HUDEP-2 (cell line): ENCODE data around the gene AUTS2.

Experiments used
- DNase-seq, 76 experiments: peaks; one replicate each; lab custom pipeline; 2025; ENCODE audit not compliant: unreplicated experiment in 76 of 76; lab: John Stamatoyannopoulos, UW

Gene AUTS2

DNA sequence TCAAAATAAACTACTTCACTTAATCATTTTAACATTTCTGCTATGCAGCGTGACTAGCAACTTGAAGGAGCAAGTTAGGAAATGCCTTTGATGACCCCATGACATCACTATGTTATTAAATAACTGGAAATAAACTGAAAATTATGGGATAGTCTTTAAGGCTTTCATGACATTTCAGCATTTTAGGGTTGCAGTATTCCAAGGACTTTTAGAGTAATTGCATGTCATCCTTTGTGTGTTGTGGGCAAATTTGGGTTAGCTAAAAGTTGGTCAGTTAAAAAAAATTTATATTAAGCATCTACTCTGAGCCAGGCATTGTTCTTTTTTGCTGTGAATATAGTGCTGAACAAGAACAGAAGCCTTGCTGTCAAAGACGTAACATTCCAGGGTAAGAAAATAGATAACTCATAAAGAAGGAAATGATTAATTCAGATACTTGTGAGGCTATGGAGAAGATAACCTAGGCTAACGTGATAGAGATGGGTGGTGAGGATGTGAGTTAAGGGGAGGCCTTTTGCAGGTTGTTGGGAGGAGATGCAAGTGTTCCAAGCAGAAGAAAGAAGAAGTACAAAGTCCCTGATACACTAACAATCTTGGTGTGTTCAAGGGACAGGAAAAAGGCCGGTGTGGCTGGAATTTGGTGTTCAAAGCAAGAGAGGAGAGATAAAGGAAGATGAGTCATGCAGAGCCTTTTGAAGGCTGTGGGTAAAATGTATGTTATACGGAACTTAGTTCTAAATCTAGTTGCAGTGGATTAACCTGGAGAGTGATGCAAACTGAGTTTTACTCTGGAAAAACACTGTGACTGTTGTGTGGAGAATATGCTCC is 610.2 kb downstream of the AUTS2 start:
- peak in 1 of 76 experiments; percentile 5 for DNase-seq

- DNase-seq: no peak
Observed at GRCh38 chr7:70210200-70210935, 612.1 kb downstream of the AUTS2 start.

DNA sequence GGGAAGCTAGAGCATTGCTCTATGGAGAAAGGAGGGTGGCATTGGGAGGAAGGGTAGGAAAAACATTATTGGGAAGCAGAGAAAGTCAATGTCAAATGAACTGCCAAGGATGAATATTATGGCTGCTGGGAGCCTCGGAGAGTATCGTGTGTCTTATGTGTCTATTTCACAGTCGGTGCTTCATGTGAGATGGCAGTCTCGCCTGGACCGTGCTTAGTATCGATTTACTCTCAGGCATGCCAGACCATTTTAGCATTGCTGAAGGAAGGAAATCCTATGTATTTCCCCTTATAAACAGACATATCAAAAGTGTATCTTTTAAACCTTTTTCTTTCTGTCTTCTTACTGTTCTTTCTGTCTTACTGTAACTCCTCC is 612.6 kb downstream of the AUTS2 start:
- DNase-seq: no peak

DNA sequence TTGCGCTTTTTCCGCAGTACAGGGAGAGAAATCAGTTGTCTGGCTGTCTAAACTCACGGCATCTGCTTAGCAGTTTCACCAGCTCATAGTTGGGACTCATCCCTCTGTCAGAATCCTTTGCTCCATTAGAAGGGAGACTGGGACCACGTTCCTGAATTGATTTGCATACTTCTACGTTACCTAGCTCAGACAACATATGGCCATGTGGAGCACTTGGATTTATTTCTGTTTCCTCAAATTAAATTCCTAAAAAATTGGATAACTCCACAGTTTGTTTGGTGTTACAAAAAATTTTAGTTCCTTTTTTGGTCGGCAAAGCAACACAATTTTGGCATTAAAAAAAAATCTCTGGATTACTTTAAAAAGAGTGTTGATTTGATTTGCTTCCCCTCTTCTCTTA is 614.0 kb downstream of the AUTS2 start:
- no peak for DNase-seq

GRCh38 chr7:70214071-70214470 is 615.8 kb downstream of the AUTS2 start:
- no peak for DNase-seq

- no peak for DNase-seq
Observed at GRCh38 chr7:70215491-70215890, 617.2 kb downstream of the AUTS2 start.

DNA sequence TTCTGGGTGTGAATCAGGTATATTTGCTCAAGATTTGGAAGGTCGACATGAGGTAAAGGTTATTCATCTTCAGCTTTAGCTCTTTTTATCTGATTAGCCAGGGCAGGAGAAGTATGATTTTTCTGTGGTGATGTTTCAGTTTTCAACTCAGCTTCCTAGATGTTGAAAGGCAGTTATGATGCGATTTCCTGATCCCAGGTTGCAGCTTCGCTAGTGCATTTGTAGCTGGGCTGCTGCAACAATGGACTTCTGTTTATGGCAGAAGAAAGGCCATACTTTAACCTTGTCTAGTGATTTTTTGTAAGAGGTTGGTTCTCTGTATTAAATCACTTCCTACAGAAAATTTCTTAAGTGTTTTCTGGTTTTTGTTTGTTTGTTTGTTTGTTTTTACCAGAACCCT is 619.3 kb downstream of the AUTS2 start:
- no peak for DNase-seq

DNA sequence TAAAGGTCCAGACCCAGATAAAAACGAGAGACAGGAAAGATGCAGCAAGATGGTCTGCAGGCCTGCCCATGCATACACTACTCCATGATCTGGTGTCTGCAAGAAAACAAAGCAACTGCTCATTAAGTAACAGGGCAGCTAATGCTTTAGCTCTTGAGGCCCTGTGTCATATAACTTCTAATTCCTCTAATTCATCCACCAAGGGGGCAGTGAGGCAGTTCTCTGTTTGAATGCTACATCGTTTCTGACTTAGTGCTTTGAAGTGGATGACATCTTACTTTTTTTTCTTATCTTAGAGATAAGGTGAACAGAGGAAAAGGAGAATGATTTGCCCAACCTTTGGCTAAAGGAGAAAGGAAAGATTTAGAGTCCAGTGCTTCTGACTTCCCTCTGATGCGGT is 619.7 kb downstream of the AUTS2 start:
- no peak for DNase-seq

DNA sequence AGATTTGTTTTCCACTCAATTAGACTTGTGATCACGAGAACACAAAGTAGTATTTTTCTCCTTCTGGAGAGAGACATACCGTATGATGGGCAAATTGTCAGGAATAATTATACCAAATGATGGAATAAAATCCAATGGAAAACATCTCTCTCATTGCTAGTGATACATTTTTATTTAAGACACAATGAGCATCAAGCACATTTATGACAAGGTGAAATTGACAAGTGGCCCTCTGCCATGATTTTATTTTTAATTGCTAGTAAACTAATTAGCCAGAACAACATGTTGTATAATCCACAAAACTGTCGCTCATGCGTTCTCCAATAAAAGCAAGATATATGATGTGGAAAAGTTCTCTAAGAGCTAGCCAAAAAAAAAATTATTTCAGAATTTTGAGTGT is 620.8 kb downstream of the AUTS2 start:
- DNase-seq: no peak

DNA sequence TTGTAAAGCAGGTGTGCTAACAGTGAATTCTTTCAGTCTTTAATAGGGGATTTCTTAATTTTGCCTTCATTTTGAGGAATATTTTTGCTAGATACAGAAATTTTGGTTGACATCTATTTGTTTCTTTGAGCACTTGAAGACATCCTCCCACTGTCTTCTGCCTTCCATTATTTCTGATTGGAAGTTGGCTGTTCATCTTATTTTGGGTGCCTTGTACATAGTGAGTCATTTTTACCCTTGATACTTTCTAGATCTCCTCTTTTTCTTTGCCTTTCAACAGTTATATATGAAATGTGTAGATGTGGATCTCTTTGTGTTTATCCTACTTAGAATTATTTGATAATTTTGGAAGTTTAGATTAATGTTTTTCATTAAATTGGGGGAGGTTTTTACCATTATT is 631.0 kb downstream of the AUTS2 start:
- DNase-seq: no peak

GRCh38 chr7:70230761-70231160 is 632.5 kb downstream of the AUTS2 start:
- DNase-seq: no peak

DNA sequence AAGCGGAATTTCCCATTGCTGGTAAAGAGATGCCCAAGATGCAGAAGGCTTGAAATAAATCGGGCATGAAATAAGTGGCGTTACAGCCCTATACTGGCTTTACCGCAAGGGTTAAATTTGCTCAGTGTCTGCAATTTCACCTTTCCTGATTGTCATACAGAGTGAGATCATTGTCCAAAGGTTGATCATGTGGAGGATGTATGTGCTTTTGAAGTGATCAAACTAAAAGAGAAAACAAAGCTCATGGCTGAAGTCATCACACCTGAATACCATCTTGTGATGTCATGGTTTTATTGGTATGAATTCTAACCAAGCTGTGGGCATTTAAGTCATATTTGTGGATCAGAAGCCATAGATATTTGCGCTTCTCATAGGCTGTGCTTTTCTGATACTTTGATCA is 635.5 kb downstream of the AUTS2 start:
- DNase-seq: no peak

DNA sequence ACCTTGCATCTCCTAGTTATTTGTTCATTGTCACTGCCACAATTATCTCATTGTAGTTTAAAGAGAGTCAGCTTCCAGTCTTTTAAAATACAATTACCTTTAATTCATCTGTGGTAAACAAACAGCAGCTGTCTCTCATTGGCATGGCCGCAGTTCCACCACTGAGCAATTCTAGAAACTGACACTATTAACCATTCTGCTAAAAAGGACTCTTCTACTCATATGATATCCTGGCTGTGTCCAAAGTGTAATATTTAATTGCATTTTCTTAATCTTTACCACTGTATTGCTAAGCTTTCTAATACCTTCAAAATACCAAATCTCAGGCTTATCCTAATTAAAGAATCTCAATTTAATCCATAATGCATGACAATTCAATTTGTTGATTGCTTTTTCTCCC is 639.0 kb downstream of the AUTS2 start:
- no peak for DNase-seq

- DNase-seq: no peak
Observed at GRCh38 chr7:70237831-70238575, 639.7 kb downstream of the AUTS2 start.

GRCh38 chr7:70239918-70240317 is 641.6 kb downstream of the AUTS2 start:
- no peak for DNase-seq

DNA sequence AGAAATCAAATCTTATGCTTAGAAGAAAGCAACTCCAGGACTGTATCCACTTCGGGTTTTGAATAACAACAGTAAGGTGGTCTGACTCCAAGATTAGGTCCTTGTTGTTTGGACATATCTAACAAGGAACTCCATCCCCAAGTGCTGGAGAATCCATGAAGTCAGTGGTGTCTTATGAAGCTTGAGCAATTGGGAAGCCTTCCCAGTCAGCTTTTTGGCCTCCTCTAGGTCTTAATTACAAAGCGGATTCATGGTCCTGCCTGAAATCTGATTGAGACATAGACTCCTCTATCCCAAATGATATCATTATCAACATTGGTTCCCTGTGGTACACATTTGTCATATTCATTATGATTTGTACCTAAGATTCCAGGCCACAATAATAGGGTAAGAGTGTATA is 642.6 kb downstream of the AUTS2 start:
- no peak for DNase-seq

GRCh38 chr7:70241536-70242175 is 643.4 kb downstream of the AUTS2 start:
- no peak for DNase-seq

DNA sequence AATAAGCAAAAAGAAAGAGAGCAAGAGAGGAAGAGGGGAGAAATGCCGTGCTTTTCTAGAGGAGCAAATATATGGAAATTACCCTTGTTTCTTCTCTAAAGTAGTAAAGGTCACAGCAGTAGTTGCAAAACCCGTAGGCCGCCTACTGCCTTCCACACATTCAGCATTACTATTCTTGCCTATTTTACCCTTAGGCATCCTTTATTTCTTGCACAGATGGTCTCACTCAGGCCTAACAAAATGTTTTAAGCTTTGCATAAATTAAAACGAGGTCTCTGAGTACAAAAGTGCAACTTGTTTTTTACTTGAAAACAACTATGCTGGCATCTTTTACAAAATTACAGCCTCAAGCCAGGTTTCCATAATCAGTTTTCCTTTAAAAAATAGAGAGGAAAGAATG is 644.6 kb downstream of the AUTS2 start:
- no peak for DNase-seq

GRCh38 chr7:70243443-70243842 is 645.2 kb downstream of the AUTS2 start:
- DNase-seq: no peak

- DNase-seq: no peak
Observed at GRCh38 chr7:70257921-70258320, 659.6 kb downstream of the AUTS2 start.

DNA sequence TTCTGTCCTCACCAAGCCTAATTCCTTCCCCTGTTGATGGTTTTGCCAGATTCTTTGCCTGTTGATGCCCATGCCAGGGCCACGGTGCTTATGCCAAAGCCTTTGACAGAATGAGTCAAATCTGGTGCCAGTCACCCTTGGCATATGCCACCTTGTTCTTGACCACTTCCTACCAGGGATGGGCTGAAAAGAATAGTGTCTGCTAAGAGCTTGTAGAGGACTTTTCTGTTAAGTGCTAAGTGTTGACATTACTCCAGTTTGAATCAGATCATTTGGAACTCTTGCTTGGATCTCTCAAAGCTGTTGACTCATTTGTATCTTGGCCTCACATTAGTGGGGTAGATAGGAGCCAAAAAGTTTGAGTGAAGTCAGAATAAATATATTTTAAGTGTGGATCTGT is 661.2 kb downstream of the AUTS2 start:
- DNase-seq: no peak
